Fibroblast of the aortic adventitia (primary cell): ENCODE data around the gene F8A1. TPM values are rescaled to one million over a fixed set of nuclear protein-coding genes. Genes with fewer than 3 reads are reported as not detected.
"Not testable (repeated sequence)": the region's sequence is repeated elsewhere in the genome, so short reads cannot be mapped to it uniquely, and the experiment has no call there.

Experiments used
- DNase-seq: peaks from one replicate; pipeline ENCODE4 v3.0.0-alpha.2; 2010; ENCODE audit warnings: low read depth
- H3K4me3 ChIP-seq: 2 replicates; pipeline ENCODE4 v1.5.1; 2011; ENCODE audit warnings: low read depth, mild to moderate bottlenecking, control low read depth, low read length, moderate library complexity
- CTCF ChIP-seq: IDR thresholded peaks from 2 replicates; pipeline ENCODE4 v1.5.1; 2011; ENCODE audit warnings: mild to moderate bottlenecking, low read length, control low read depth, inconsistent platforms; ENCODE audit not compliant: insufficient read depth
- small RNA-seq: library from RNA; depleted of rRNA; stranded (forward); fragments of <200 nt; gene quantifications from one replicate; pipeline ENCODE3, GENCODE V24; 2012
- total RNA-seq: library from RNA; depleted of rRNA; stranded (reverse); fragments of >200 nt; gene quantifications from 2 replicates; pipeline ENCODE4 v1.2.3, GENCODE V29; 2012; ENCODE audit warnings: low replicate concordance

Gene F8A1
- total RNA-seq, 1 donor = 7.1 TPM

- TF ChIP-seq CTCF = peak; percentile 66
- H3K4me3 ChIP-seq = peak overlapping the region; percentile 38
- peak; percentile 87 for DNase-seq
Measured at GRCh38 chrX:154918060-154918483, 31.9 kb downstream of the F8A1 start.

- not testable (repeated sequence) for DNase-seq, H3K4me3 ChIP-seq
Measured at GRCh38 chrX:154924771-154925170, 38.6 kb downstream of the F8A1 start.

Small RNA genes lying within 50 kb of the gene (small RNA-seq; reads per million reads assigned to genes)
- gene MIR1184-1 = not detected

Other genes starting within 250 kb of the F8A1 start
- gene CTAG2, start 232.8 kb upstream of the F8A1 start, total RNA-seq = not detected in 2 replicates
- 1.2 and 4.2 TPM in 2 replicates for gene GAB3, start 135.3 kb upstream of the F8A1 start, total RNA-seq
- gene DKC1, start 123.5 kb upstream of the F8A1 start, total RNA-seq = 36.5 and 47.8 TPM in 2 replicates
- gene MPP1, start 80.9 kb upstream of the F8A1 start, total RNA-seq = 10.0 and 23.3 TPM in 2 replicates
- not detected in 2 replicates for gene SMIM9, start 51.7 kb upstream of the F8A1 start, total RNA-seq
- gene F8, start 136.4 kb downstream of the F8A1 start, total RNA-seq = 6.4 and 7.8 TPM in 2 replicates
- 61.5 and 143 TPM in 2 replicates for gene FUNDC2, start 140.5 kb downstream of the F8A1 start, total RNA-seq
- 15.0 and 15.3 TPM in 2 replicates for gene CMC4, start 184.8 kb downstream of the F8A1 start, total RNA-seq
- gene MTCP1, start 184.8 kb downstream of the F8A1 start, total RNA-seq = 1.6 TPM in 2 replicates
- 8.5 and 17.4 TPM in 2 replicates for gene BRCC3, start 185.2 kb downstream of the F8A1 start, total RNA-seq